Measurements from ENCODE around the gene ENPP1.

Gene ENPP1

DNA sequence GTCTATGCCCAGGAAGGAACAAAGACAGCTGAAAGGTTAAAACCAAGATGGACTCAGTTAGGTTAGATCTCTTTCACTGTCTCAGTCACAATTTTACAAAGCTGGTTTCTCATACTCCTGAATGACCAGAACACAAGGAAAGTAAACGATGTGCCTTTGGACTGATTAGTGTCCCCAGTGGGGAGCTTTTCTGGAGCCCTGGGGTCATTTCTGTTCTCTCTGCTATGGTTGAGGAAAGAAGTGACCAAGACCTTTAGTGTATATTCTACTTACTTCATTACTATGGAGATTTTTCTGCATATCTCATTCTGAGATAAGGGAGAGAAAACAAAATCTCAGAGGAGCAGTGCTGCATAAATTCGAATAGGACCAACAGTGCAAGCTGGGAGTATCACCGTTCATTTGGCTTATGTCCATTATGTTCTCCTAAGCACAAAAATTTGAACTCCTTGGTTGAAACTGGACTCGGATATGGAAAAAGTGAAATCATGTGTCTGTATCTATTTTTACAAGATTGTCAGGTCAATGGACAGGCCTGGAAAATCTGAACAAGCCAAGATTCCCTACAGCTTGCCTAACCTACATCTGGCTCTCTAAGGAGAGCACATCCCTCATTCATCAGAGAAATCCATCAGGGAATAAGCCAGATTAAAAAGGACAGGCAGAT lies 34.4 kb upstream of the ENPP1 start:
- Histone ChIP-seq H3K27ac (peak overlapping the region; percentile 49 to 73), H3K4me3 (no peak overlapping the region)
- no peak for TF ChIP-seq CTCF (IDR thresholded peaks at IDR 0.05)
- no peak for DNase-seq (ENCODE audit: low spot score)

DNA sequence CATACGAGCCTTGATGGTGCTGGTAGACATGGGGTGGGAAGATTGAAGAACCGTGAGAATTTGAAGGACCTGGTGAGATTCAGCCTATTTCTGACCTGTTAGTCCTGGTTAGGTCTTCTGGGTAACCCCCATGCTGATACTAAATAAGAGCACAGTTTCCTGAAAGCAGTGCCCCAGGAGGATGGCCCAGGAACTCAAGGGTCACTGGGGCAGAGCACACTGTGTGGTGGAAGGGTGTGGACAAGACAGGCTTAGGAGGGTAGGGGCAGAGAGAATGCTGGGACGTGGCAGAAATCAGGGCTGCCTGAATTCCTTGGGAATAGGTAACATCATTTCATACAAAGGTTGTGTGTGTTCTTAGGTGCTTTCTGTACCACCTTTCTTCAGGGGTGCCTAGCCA lies 31.9 kb upstream of the ENPP1 start:
- TF ChIP-seq CTCF (IDR thresholded peaks at IDR 0.05): no peak
- H3K27ac ChIP-seq: no peak overlapping the region
- DNase-seq (ENCODE audit: low spot score): no peak
- H3K4me3 ChIP-seq: no peak overlapping the region

- no peak for DNase-seq (ENCODE audit: low spot score)
- no peak for TF ChIP-seq CTCF (IDR thresholded peaks at IDR 0.05)
- no peak overlapping the region for H3K27ac ChIP-seq
- H3K4me3 ChIP-seq: no peak overlapping the region
These were observed 30.8 kb upstream of the ENPP1 start for GRCh38 chr6:131776985-131777384.

- no peak for TF ChIP-seq CTCF (IDR thresholded peaks at IDR 0.05)
- Histone ChIP-seq H3K27ac (peak overlapping the region; percentile 29 to 56), H3K4me3 (no peak overlapping the region)
- no peak for DNase-seq (ENCODE audit: low spot score)
These were observed 29.7 kb upstream of the ENPP1 start for GRCh38 chr6:131778169-131778568.

- no peak overlapping the region for H3K4me3 ChIP-seq
- no peak for TF ChIP-seq CTCF (IDR thresholded peaks at IDR 0.05)
- DNase-seq (ENCODE audit: low spot score): no peak
These were observed 28.5 kb upstream of the ENPP1 start for GRCh38 chr6:131779304-131779703.

GRCh38 chr6:131780600-131780999 lies 27.2 kb upstream of the ENPP1 start:
- Histone ChIP-seq H3K4me3 (no peak overlapping the region), H3K27ac (no peak overlapping the region)
- no peak for TF ChIP-seq CTCF (IDR thresholded peaks at IDR 0.05)
- DNase-seq (ENCODE audit: low spot score): no peak

More at GRCh38 chr6:131779304-131779703, 28.5 kb upstream of the ENPP1 start:
- peak overlapping the region; percentile 30 to 49 for H3K27ac ChIP-seq

GRCh38 chr6:131781687-131782086 lies 26.1 kb upstream of the ENPP1 start:
- no peak for TF ChIP-seq CTCF (IDR thresholded peaks at IDR 0.05)
- no peak overlapping the region for H3K4me3 ChIP-seq
- H3K27ac ChIP-seq: no peak overlapping the region
- DNase-seq (ENCODE audit: low spot score): no peak
